GM20431 (cell line): Measurements from ENCODE around the gene LIN52.

Experiments
- in situ Hi-C: fragments of 300-500 bp; cut with MseI, MboI; formaldehyde crosslinking; loops from one replicate; pipeline ENCODE4 v1.15.0; 2020; ENCODE audit warnings: low sequenced_read_pairs; ENCODE audit not compliant: unreplicated experiment

Gene LIN52

GRCh38 chr14:74219277-74220205, 134.8 kb downstream of the LIN52 start:
- in situ Hi-C loops, result no loop called here

DNA sequence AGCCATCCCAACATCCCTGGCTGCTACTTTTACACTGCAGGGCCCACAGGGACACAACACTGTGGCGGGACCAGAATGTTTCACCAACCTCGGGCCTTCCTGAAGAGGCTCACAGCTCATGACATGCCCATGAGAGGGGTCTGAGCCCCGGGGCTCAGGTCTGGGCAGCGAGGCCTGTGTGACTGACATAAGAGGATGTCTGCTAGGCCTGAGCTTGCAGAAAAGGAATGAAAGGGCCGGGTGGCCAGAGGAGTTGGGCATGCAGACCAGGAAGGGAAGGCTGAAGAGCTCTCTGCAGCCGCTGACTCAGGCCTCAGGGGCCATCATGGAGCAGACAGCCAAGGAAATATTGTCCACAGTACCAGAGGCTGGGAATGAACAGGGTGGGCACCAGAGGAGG, 136.2 kb downstream of the LIN52 start:
- in situ Hi-C loops, result no loop called here

GRCh38 chr14:74221741-74222140, 137.0 kb downstream of the LIN52 start:
- in situ Hi-C loops, result no loop called here

DNA sequence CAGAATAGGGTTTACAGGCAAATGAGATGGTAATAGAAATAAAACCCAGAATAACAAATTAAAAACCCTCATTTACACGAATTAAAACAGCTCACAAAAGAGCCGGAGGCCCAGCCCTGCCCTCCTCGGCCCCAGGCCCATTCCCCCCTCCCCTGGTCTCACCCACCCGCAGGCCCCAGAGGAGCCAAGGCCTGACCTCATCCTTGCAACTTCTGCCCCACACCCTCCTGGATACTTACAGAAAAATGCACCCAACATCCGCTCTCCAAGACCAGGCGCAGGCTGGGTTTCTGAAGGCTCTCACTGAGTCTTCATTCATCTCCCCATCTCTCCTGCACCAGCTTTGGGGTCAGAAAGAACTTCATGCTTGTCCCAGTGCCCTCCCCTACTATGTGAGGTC, 138.3 kb downstream of the LIN52 start:
- in situ Hi-C loops, result no loop called here

GRCh38 chr14:74231784-74232183, 147.0 kb downstream of the LIN52 start:
- in situ Hi-C loops, result no loop called here

GRCh38 chr14:74235017-74235416, 150.3 kb downstream of the LIN52 start:
- in situ Hi-C loops, result no loop called here

DNA sequence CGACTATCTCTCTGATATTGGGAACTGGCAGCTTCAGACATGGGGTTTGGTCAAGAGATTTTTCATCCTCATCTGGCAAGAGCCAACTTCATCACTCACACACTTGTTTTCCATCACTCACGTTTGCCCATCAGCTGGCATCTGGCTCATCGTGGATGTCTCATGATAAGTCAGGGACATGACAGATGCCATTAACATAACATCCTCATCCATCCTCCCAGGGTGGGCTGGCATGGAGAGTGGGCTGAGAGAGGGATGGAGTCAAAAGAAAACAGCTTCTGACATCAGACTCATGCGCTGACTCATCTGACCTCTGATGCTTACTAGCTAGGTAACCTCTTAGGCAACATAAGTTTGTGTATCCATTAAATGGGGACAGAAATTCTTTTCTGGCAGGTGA, 152.7 kb downstream of the LIN52 start:
- in situ Hi-C loops, result no loop called here

- in situ Hi-C loops, result no loop called here
These were observed 154.5 kb downstream of the LIN52 start, which contains the start of gene VSX2 for GRCh38 chr14:74238974-74239847. TSS of gene VSX2 (plus strand) at chr14:74239449. CDS start at chr14:74239562, 113 bp downstream.

DNA sequence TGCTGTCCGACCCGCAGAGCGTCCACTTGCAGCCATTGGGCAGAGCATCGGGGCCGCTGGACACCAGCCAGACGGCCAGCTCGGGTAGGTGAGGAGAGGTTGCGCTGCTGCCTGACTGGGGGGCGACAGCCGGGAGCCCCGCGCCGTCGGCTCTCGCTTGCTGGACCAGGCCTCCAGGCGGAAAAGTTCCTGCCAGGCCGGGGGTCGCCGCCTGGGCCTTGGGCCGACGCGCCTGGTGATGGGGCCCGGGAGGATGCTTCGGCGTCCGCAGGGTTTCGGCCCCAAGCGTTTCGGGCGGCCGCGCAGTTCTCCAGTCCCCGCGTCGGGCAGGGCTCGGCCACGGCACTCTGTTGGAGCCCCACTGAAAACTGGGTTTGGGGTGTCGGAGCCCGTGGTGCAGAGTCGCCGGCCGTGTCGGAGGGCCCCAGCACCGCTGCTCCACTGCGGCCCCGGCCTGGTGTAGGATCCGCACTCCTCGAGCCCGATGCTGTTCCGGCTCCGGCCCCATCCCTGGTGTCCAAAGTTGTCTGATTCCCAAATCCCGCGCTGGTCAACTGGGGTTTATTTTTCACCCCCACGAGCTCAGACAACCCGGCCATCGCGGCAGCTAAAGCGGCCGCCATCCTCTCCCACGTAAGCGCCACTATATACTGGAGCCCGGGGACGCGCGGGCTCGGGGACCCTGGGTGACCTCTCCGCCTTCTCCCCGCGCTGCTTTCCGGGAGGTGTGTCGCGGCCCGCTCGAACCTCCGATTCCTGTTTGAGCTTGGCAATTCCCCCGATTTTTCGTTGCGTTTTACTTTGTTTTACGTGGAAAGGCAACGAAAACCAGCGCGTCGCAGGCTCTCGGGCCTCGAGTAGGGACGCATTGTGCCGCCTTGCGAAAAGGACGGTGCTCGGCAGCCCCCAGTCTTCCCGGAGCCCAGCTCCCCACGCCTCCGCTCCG, 155.4 kb downstream of the LIN52 start:
- in situ Hi-C loops, result no loop called here

- in situ Hi-C loops, result no loop called here
These were observed 156.3 kb downstream of the LIN52 start for GRCh38 chr14:74240794-74241651.

DNA sequence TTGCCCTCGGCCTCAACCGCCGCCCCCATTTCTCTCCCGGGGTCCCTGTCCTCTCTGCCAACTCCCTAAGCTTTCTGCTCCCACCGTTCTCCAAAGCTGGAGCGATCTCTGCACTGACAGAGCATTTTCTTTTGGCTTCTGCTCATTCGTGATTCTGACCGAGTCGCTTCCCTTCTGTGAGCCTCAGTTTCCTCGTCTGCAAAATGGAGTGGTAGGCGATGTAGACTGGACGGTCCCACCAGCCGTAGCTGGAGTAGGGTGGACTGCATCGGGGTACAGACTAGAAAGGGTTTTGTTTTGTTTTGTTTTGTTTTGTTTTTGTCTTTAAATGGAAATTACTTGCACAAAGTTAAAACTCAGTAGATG, 156.9 kb downstream of the LIN52 start:
- in situ Hi-C loops, result no loop called here

DNA sequence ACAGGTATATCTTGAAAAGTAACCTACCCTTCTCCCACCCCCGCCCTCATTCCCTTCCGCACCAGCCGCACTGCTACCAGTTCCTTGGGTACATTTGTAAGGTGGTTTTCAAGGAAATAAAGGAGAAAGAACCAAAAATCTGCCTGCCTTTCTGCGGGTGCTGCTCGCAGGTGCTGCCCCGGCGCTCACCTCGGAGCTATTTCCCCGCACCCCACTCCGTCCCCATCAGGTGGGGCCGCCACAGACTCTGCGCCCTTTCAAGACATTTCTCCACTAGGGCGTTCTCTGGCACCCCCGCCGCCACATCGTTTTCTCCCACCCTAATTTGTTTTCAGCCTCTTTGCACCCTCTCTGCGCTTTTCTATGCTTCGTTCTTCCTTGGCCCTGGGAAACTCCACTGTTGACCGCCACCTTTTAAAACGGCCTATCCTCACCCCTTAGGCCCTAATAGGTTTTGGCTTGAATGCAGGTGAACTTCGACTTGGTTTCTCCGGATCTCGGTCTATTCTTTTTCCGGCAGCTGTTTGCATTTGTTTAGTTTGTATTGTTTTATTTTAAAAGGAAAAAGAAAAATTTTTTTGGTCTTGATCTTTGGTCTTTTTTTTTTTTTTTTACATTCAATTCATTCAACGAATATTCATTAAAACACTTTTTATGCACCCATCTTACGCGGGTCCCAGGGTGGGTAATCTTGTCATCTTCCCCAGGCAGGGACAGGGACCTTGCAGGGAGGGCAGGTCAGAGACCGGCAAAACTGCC, 157.4 kb downstream of the LIN52 start:
- in situ Hi-C loops, result no loop called here

- in situ Hi-C loops, result no loop called here
These were observed 158.0 kb downstream of the LIN52 start for GRCh38 chr14:74242780-74243042.

- in situ Hi-C loops, result no loop called here
These were observed 158.3 kb downstream of the LIN52 start for GRCh38 chr14:74243051-74243450.

GRCh38 chr14:74244115-74244514, 159.4 kb downstream of the LIN52 start:
- in situ Hi-C loops, result no loop called here

DNA sequence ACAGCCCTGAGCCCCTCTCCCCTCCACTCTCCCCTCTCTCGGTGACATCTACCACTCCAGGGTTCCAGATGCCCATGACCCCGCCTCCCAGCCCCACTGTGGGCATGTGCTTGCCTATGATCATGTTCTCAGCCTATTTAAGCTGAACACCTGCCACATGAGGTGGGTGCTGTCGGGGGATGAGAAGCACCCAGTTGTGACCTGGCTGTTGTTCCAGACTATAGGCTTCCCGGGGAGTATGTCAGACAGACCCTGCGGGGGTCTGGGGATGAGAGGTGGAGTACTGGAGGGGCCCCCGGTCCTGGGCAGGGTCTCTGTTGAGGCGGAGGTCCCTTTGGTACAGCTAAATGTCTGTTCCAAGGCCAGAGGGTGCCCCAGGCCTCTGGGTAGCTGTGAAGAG, 160.5 kb downstream of the LIN52 start:
- in situ Hi-C loops, result no loop called here

GRCh38 chr14:74246542-74246941, 161.8 kb downstream of the LIN52 start:
- in situ Hi-C loops, result no loop called here

DNA sequence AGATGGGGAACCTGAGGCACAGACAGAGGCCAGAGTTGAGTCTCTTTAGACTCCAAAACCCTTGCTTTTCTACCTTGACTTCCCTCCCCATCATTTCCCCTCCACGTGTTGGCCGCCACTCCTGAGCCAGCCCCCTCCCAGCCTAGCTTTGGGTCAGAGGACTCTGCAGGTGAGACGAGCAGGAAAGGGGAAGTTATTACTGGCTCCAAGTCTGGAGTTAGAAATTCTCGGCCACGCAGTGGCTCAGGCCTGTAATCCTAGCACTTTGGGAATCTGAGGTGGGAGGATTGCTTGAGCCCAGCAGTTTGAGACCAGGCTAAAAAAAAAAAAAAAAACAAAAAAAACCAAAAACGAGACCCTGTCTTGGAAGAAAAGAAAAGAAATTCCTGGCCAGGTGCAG, 163.3 kb downstream of the LIN52 start:
- in situ Hi-C loops, result no loop called here
